HG03469 (cell line): Measurements from ENCODE around the gene MAP3K5.
A peak's percentile ranks its signal among the peaks of the same experiment; 100 is the strongest.
"Not testable (repeated sequence)": the region's sequence is repeated elsewhere in the genome, so short reads cannot be mapped to it uniquely, and the experiment has no call there.

ENCODE experiments used
- ATAC-seq: cut with Tn5 transposase; IDR thresholded peaks from one replicate; pipeline ENCODE4 v1.9.1; 2021; ENCODE audit warnings: mild to moderate bottlenecking, moderate library complexity, moderate number of reproducible peaks; ENCODE audit not compliant: unreplicated experiment

Gene MAP3K5

DNA sequence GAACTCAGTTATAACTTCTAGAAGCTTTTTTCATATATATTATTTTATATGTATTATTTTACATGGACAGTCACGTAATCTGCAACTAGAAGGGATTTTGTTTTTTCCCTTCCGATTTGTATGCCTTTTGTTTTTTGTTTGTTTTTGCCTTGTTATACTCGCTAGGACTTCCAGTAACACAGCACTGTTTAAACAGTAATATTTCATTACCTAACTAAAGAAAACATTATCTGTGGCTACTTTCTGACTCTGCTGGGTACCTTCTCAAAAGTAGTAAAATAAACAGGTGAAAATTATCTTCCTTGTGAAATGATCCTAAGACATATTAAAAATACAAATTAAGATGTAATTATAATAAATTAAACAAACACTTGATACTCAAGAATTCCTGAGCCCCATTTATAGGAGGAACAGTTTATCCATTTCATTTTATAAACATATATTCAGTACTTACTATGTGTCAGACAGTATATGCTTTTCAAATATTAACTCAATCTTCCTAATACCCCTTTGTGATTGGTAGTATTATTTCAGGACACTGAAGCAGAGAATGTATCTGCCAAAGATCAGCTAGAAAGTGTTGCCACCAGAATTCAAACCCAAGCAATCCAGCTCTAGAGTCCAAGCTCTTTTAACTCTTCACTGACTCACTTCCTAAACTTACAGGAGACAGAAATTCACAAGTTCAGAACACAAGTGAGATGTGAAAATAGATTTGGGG is 65.3 kb downstream of the MAP3K5 start:
- ATAC-seq: no peak

GRCh38 chr6:136725124-136725523 is 67.2 kb downstream of the MAP3K5 start:
- ATAC-seq: no peak

- peak; percentile 37 for ATAC-seq
These were observed 68.5 kb downstream of the MAP3K5 start for GRCh38 chr6:136723780-136724179.

GRCh38 chr6:136721467-136721866 is 70.8 kb downstream of the MAP3K5 start:
- no peak for ATAC-seq

- ATAC-seq: peak; percentile 12
These were observed 72.1 kb downstream of the MAP3K5 start for GRCh38 chr6:136720045-136720770.

- peak; percentile 24 for ATAC-seq
These were observed 72.8 kb downstream of the MAP3K5 start for GRCh38 chr6:136719280-136720044.

- ATAC-seq: no peak
These were observed 73.8 kb downstream of the MAP3K5 start for GRCh38 chr6:136718476-136718875.

DNA sequence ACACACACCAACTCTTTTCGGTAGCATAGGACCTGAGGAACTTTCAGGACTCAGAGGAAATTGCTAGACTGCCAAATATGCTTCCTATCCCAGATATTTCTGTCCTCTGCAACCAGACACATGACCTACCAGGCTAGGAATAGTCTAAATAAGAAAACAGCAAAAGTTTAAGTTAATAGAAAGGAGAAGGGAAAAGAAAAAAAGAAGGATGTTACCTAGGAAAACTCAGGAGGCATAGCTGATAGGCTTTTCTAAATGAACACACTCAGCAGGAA is 74.6 kb downstream of the MAP3K5 start:
- ATAC-seq: no peak

DNA sequence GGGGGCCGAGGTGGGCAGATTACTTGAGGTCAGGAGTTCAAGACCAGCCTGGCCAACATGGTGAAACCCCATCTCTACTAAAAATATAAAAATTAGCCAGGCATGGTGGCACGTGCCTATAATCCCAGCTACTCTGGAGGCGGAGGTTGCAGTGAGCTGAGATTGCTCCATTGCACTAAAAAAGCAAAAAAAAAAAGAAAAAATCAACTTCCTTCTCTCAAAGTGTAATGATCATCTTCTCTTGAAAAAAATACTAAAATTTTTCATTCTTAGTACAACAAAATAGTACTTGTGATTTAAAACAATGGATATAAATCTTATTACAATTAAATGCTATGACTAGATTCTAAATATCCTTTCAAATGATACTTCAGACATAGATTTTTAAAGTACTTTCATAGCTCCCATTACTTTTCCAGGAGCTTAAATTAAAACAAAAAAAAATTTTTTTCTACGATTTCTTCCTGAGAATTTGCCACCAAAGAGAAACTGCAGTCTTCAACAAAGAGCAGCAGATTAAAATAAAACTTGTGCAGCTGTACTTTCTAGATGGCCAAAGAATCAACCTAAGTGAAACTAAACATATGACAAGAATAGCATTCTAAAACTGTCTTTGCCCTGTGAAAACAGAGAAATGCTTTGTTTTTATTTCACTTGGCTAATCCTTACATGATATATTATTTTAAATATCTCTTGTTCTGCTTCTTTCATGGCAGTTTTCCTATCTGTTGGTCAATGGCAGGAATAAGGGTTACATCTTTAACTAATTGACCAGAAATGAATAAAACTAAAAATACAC is 75.2 kb downstream of the MAP3K5 start:
- ATAC-seq: peak; percentile 28

- ATAC-seq: not testable (repeated sequence)
These were observed 79.6 kb downstream of the MAP3K5 start for GRCh38 chr6:136712642-136713041.

GRCh38 chr6:136711644-136712043 is 80.6 kb downstream of the MAP3K5 start:
- no peak for ATAC-seq

- ATAC-seq: no peak
These were observed 81.3 kb downstream of the MAP3K5 start for GRCh38 chr6:136710877-136711552.

DNA sequence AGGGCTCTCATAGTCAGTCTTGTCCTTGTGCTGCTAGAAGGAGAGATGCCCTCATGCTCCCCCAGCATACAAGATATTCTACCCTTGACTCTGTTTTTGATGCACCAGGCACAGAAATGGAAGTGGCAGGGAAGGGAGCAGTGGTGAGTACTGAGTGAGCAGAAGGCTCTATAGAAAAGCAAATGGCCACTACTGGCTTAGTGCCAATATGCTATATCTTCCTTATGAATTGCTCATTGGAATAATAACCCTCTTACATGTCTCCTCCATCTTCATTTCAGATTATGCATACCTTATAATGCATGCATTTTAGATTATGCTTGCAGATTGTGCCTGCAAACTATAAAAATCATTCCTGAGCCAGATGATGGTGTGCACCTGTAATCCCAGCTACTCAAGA is 82.8 kb downstream of the MAP3K5 start:
- ATAC-seq: no peak

DNA sequence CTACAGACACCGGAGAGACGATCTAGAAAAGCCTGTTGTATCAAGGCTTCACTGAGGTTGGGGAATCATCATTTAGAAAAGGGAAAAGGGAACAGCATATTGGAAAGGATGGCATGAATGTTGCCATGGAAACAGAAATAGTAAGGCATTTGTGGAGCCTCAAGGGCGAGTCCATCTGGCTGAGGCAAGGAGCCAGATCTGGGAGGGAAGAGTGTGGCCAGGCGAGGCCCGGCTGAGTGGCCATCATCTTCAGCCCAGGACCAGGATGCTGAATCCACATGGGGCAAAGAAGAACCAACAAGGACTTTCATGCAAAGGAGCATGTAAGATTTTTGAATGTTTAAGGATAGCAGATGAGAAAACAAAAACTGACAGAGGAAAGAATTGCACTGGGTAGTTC is 85.8 kb downstream of the MAP3K5 start:
- no peak for ATAC-seq

DNA sequence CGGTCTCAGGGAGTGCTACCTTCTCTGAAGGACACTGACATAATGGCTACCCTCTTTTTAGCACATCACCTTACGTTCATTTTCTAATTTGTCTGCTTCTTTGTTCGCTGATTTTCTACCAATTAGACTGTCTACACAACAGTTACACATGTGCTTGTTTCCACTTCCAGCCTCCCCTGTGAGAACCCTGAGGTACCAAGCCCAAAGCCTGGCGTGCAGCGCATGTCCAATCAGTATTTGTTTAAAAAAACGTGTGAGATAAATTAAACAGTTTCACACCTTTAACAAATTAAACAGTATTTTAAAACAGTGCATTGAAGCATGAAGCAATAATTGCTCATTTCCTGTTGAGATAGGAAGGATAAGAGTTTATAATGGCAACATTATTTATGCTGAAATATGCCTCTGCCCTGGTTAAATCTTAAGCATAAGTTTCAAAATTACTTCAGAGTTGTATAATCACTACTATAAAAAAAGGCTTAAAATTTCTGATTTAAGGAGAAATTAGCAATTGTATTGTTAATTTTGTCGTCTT is 88.9 kb downstream of the MAP3K5 start:
- no peak for ATAC-seq

DNA sequence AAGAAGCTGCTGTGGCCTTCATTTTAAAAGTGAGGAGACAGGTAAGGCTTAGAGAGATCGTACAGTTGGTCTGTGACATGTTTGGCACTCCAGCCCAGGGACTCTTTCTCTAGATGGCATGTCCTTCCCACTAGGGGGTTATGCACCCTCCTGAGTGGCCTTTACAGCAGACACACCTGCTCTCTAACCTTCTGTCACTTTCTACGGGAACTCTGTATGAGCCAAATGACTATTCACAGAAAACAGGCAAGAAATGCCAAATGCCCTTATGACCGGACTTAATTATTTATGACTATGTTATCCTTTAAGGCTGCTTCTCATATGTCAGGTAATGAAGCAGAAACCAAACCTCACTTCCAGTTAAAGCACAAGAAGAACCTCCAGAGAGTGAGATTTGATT is 91.2 kb downstream of the MAP3K5 start:
- ATAC-seq: no peak

DNA sequence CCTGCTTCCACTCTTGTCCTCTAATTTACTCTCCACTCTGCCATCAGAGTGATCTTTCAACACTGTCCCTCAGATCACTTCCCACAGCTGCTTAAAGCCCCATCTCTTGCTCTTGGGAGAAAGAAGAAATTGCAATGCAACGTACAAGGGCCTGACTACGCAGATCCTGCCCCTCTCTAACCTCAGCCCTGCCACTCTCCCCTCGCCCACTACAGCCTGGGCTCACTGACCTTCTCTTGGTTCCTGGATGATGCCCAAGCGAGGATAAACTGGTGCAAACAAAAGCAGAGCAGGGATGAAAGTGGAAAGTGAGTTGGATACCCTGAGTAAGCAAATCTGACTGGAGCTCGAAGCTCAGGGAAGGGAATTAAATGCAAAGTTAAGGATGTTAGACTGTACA is 92.9 kb downstream of the MAP3K5 start:
- ATAC-seq: no peak

DNA sequence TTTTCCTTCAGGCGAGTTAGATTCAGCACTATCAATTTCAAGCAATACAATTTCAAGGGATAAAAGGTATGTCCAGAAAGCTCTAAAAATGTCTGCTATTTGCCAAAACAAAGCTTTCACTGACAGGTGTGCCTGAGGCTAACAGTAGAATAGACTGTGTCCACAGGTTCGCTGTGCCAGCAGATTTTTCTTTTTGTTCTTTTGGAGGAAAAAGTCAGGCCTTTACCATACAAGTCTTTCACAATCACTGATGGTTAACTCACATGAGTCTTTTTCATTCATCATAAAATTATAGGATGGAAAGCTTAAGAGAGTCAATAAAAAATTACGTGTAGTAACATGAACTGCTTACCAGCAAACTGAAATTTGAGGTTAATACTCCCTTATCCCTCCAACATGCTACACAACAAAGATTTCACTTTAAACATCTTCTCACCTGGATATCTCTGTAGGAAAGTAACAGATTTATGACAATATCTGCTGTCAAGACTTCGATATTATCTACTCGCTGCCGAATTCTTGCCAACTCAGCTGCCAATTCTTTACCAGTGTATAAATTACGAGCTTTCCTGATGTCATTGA is 95.4 kb downstream of the MAP3K5 start:
- ATAC-seq: no peak

DNA sequence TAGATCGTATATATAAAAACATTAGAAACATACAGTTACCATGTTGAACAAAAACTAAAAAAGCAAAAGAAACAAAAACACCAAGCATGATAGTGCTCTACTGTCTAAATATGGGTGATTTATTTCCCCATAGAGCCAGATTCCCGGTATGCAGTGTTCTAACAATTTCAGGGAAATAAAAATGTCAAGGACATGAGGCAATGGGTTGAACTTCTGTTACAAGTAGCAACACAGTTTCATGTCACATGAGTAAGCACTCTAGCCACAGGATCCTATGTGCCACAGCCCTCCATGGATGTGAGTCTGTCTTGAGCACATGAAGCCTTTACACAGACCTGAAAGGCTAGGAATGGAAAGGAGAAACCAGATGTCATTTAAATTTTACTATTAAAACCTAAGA is 96.0 kb downstream of the MAP3K5 start:
- no peak for ATAC-seq

GRCh38 chr6:136695412-136695811 is 96.9 kb downstream of the MAP3K5 start:
- no peak for ATAC-seq
